Cardiac muscle cell (in vitro differentiated cells and primary cell): ENCODE results near the gene ALKBH7. TPM values are rescaled to one million over a fixed set of nuclear protein-coding genes. Genes with fewer than 3 reads are reported as not detected.
"Not testable (repeated sequence)": the region's sequence is repeated elsewhere in the genome, so short reads cannot be mapped to it uniquely, and the experiment has no call there.

Experiments used
- DNase-seq, 2 donors: peaks; one replicate each; pipeline versions ENCODE4 v3.0.0 to v3.0.0-alpha.2; 2010 to 2017; ENCODE audit warnings: low read depth in 1 of 2, low spot score in 1 of 2
- H3K27ac ChIP-seq: fragments of 200-600 bp; sonication (generic); 2 replicates; pipeline ENCODE4 v1.5.1; 2016
- H3K27me3 ChIP-seq: fragments of 200-600 bp; sonication (generic); 2 replicates; pipeline ENCODE4 v1.6.0; 2016; ENCODE audit warnings: control low read depth
- H3K36me3 ChIP-seq: fragments of 200-600 bp; sonication (generic); 2 replicates; pipeline ENCODE4 v1.5.1; 2016; ENCODE audit warnings: control low read depth
- H3K4me1 ChIP-seq: fragments of 200-600 bp; sonication (generic); 2 replicates; pipeline ENCODE4 v1.8.1; 2017; ENCODE audit warnings: low read depth, mild to moderate bottlenecking, mixed run types
- H3K4me3 ChIP-seq: fragments of 200-600 bp; sonication (generic); 2 replicates; pipeline ENCODE4 v1.5.1; 2016; ENCODE audit warnings: mild to moderate bottlenecking
- H3K9me3 ChIP-seq: fragments of 200-600 bp; sonication (generic); 2 replicates; pipeline ENCODE4 v1.5.1; 2017; ENCODE audit warnings: low read depth, mild to moderate bottlenecking, control low read depth
- polyA plus RNA-seq: library from polyadenylated mRNA; unstranded; fragments of >200 nt; fragmentation: Nextera tagmentation; extraction: Ambion mirVana; gene quantifications from 2 replicates; pipeline ENCODE4 v1.2.1, GENCODE V29; 2016
- total RNA-seq: library from RNA; depleted of rRNA; stranded (reverse); fragments of >200 nt; gene quantifications from 2 replicates; pipeline ENCODE4 v1.2.3, GENCODE V29; 2016
- TF ChIP-seq, protein P1 (sequence below): IDR thresholded peaks from 2 replicates; pipeline ENCODE4 v1.5.1; 2012; ENCODE audit warnings: low read depth, mild to moderate bottlenecking, low read length

The ALKBH7 gene
- total and polyA plus RNA-seq, 2 experiments from 2014 or later = 153 to 171 TPM

DNA sequence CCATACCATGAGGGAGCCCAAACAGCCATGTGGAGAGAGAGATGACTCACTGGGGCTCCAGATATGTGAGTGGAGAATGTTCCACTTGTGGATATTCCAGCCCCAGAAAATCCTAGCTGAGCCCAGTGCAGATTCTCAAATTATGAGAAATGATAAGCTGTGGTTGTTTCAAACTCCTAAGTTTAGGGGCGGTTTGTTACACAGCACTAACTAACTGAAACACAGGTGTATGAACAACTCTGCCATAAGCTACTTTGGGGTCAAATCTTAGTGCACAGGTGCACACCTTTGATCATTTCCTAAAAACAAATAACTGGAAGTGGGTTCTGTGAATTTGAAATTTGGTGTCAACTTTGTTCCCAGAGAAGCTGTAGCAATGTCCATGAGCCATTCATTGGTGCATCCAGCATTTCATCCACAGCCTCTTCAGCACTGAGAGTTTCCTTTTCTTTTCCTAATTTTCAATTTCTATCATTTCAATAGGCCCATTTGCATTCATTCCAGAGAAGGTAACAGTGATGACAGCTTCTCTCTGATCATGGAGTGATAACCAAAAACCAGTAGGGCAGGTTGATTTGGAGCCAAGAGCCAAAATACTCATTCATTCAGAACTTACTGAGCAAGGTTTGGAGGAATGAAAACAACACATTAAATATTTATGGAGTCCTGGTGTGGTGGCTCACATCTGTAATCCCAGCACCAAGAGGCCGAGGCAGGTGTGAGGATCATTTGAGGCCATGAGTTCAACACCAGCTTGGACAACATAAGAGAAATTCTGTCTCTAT lies 20.0 kb upstream of the ALKBH7 start:
- H3K27ac ChIP-seq = no peak overlapping the region
- no peaks in the 10 kb centered on the region for H3K27me3 ChIP-seq
- TF ChIP-seq, protein P1, sequence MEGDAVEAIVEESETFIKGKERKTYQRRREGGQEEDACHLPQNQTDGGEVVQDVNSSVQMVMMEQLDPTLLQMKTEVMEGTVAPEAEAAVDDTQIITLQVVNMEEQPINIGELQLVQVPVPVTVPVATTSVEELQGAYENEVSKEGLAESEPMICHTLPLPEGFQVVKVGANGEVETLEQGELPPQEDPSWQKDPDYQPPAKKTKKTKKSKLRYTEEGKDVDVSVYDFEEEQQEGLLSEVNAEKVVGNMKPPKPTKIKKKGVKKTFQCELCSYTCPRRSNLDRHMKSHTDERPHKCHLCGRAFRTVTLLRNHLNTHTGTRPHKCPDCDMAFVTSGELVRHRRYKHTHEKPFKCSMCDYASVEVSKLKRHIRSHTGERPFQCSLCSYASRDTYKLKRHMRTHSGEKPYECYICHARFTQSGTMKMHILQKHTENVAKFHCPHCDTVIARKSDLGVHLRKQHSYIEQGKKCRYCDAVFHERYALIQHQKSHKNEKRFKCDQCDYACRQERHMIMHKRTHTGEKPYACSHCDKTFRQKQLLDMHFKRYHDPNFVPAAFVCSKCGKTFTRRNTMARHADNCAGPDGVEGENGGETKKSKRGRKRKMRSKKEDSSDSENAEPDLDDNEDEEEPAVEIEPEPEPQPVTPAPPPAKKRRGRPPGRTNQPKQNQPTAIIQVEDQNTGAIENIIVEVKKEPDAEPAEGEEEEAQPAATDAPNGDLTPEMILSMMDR = no peak
- no peaks in the 10 kb centered on the region for H3K9me3 ChIP-seq
- H3K4me1 ChIP-seq = no peaks in the 10 kb centered on the region
- DNase-seq = no peak
- H3K4me3 ChIP-seq = no peak overlapping the region
- no peaks in the 10 kb centered on the region for H3K36me3 ChIP-seq

DNA sequence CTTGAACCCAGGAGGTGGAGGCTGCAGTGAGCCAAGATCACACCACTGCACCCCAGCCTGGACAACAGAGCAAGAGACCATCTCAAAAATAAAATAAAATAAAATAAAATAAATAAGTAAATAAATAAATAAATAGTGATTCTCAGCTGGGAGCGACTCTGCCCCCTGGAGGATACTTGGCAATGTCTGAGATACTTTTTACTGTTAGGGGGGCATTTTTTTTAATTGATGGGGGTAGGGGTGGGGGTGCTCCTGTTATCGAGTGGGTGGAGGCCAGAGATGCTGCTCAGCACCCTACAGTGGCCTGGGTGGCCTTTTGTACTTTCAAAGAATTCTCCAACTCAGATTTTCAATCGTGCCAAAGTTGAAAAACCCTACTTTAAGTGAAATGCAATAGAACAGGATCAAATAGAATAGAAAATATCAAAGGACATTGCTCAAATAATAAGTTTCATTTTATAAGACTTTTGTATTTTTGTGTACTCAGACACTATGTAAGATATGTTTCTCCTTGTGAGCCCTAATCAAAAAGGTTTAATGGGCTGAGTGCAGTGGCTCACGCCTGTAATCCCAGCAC lies 18.4 kb upstream of the ALKBH7 start:
- peak in 1 of 2 donors; percentile 33 for DNase-seq
- Histone ChIP-seq H3K9me3 (no peaks in the 10 kb centered on the region), H3K27ac (no peak overlapping the region), H3K27me3 (no peaks in the 10 kb centered on the region), H3K4me1 (no peaks in the 10 kb centered on the region), H3K4me3 (no peak overlapping the region), H3K36me3 (no peaks in the 10 kb centered on the region)
- TF ChIP-seq, protein P1 = peak; percentile 45

DNA sequence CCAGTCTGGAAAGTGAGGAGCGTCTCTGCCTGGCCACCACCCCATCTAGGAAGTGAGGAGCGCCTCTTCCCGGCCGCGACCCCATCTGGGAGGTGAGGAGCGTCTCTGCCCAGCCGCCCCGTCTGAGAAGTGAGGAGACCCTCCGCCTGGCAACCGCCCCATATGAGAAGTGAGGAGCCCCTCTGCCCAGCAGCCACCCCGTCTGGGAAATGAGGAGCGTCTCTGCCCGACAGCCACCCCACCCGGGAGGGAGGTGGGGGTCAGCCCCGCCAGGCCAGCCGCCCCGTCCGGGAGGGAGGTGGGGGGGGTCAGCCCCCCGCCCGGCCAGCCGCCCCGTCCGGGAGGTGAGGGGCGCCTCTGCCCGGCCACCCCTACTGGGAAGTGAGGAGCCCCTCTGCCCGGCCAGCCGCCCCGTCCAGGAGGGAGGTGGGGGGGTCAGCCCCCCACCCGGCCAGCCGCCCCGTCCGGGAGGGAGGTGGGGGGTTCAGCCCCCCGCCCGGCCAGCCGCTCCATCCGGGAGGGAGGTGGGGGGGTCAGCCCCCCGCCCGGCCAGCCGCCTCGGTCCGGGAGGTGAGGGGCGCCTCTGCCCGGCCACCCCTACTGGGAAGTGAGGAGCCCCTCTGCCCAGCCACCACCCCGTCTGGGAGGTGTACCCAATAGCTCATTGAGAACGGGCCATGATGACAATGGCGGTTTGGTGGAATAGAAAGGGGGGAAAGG lies 17.1 kb upstream of the ALKBH7 start:
- not testable (repeated sequence) for H3K9me3 ChIP-seq, H3K27me3 ChIP-seq, H3K27ac ChIP-seq, H3K4me3 ChIP-seq, H3K36me3 ChIP-seq, DNase-seq, H3K4me1 ChIP-seq

DNA sequence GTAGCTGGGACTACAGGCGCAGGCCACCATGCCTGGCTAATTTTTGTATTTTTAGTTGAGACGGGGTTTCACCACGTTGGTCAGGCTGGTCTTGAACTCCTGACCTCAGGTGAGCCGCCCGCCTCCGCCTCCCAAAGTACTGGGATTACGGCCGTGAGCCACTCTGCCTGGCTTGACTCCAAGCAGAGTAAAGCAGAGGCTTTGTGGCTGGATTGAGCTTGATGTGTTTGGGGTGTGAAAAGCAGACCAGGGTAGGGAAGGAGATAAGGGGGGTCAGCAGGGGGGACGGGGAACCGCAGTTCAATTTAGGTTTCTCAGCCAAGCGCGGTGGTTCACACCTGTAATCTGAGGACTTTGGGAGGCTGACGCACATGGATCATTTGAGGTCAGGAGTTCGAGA lies 15.4 kb upstream of the ALKBH7 start:
- no peak for DNase-seq
- no peaks in the 10 kb centered on the region for H3K4me1 ChIP-seq
- no peak overlapping the region for H3K4me3 ChIP-seq
- no peaks in the 10 kb centered on the region for H3K36me3 ChIP-seq
- no peak overlapping the region for H3K27ac ChIP-seq
- TF ChIP-seq, protein P1 = no peak
- H3K9me3 ChIP-seq = no peaks in the 10 kb centered on the region
- H3K27me3 ChIP-seq = no peaks in the 10 kb centered on the region

DNA sequence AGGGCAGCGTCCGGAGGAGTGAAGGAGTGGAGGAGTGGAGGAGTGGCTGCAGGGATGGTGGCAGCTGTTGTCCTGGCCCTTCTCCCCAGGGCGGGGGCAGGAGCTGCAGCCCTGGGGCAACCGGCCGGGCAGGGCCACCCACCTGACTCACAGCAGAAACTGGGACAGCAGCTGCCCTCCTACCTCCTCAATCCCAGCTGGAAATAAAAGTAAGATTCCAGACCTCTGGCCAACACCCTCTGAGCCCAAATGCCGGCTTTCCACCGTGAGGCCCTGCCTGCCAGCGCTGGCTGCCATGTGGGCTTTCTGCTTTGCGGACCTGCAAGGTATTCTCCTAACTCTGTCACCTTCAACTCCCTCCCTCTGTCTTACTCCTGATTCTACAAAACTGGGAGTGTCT lies 14.6 kb upstream of the ALKBH7 start:
- no peak overlapping the region for H3K27ac ChIP-seq
- no peak for DNase-seq
- no peak overlapping the region for H3K4me3 ChIP-seq
- TF ChIP-seq, protein P1 = no peak
- no peaks in the 10 kb centered on the region for H3K9me3 ChIP-seq
- no peaks in the 10 kb centered on the region for H3K4me1 ChIP-seq
- no peaks in the 10 kb centered on the region for H3K27me3 ChIP-seq
- no peaks in the 10 kb centered on the region for H3K36me3 ChIP-seq
